ENCODE data around the gene GSTA2. TPM values are rescaled to one million over a fixed set of nuclear protein-coding genes. Genes with fewer than 3 reads are reported as not detected.

The GSTA2 gene
- total and polyA plus RNA-seq, 2 of the 13 experiments (the other 11 are each of a cell fraction or from before 2014, with no cell fraction given), result 0.75 to 13.7 TPM

GRCh38 chr6:52725143-52725534 is 38.1 kb downstream of the GSTA2 start (continued):
- TF ChIP-seq ZNF530 (CRISPR knock-in tag; IDR thresholded peaks at IDR 0.05; ENCODE audit: low read depth) (no peak), ARID4A (CRISPR knock-in tag; IDR thresholded peaks at IDR 0.05; ENCODE audit: borderline replicate concordance) (no peak), NPAS2 (CRISPR knock-in tag; IDR thresholded peaks at IDR 0.05; ENCODE audit: borderline replicate concordance) (no peak), SP1 (IDR thresholded peaks at IDR 0.05) (no peak), SP1 (CRISPR knock-in tag; IDR thresholded peaks at IDR 0.05) (no peak), HNF4G (IDR thresholded peaks at IDR 0.05; ENCODE audit: borderline replicate concordance, low read depth, low read length) (0 out of 2 replicates have a peak, but pooled peaks have one; percentile 22), HNF4G (CRISPR knock-in tag; IDR thresholded peaks at IDR 0.05; ENCODE audit: borderline replicate concordance, low read depth) (no peak), RNF219 (CRISPR knock-in tag; IDR thresholded peaks at IDR 0.05) (peak; percentile 44; the same call in 1 of the 2 replicates), NR0B2 (CRISPR knock-in tag; IDR thresholded peaks at IDR 0.05) (no peak), ZNF609 (CRISPR knock-in tag; IDR thresholded peaks at IDR 0.05; ENCODE audit: borderline replicate concordance) (no peak), HOXD1 (CRISPR knock-in tag; IDR thresholded peaks at IDR 0.05) (no peak), SMAD9 (CRISPR knock-in tag; IDR thresholded peaks at IDR 0.05) (no peak), ZNF33B (CRISPR knock-in tag; IDR thresholded peaks at IDR 0.05) (0 out of 2 replicates have a peak, but pooled peaks have one; percentile 58), ZNF775 (CRISPR knock-in tag; IDR thresholded peaks at IDR 0.05; ENCODE audit: borderline replicate concordance) (no peak), ATF4 (CRISPR knock-in tag; IDR thresholded peaks at IDR 0.05) (0 out of 4 replicates have a peak, but pooled peaks of 1 of the 2 experiments have one; percentile 6), SP4 (CRISPR knock-in tag; IDR thresholded peaks at IDR 0.05) (no peak), BRD4 (CRISPR knock-in tag; IDR thresholded peaks at IDR 0.05) (no peak; the same call in 1 of the 2 replicates), STAG1 (CRISPR knock-in tag; IDR thresholded peaks at IDR 0.05) (no peak)
